H1 (cell line): ENCODE data around the gene GLIPR2.
"Not testable (repeated sequence)": the region's sequence is repeated elsewhere in the genome, so short reads cannot be mapped to it uniquely, and the experiment has no call there.

Source experiments
- NRF1 ChIP-seq: IDR thresholded peaks from 2 replicates; pipeline ENCODE4 v1.6.1; 2011; ENCODE audit warnings: mild to moderate bottlenecking, low read depth, low read length, improper control_type of control experiment
- POLR2A ChIP-seq, 2 experiments: IDR thresholded peaks; 1 replicate in 1 of 2; 2 replicates in 1 of 2; pipeline ENCODE4 v1.6.1; 2011; ENCODE audit warnings: low read depth in 2 of 2, low read length in 2 of 2, mild to moderate bottlenecking in 2 of 2; ENCODE audit errors: control extremely low read depth in 1 of 2
- POLR2AphosphoS5 ChIP-seq: IDR thresholded peaks from 2 replicates; pipeline ENCODE4 v1.6.1; 2011; ENCODE audit warnings: low read depth, low read length
- RNF2 ChIP-seq: fragments of 200-900, 300-1000 bp; sonication (generic); IDR thresholded peaks from 2 replicates; pipeline ENCODE4 v1.7.1; 2016; ENCODE audit warnings: borderline replicate concordance, low read depth, mild to moderate bottlenecking, antibody characterized with exemption, low read length; ENCODE audit not compliant: poor library complexity, severe bottlenecking; ENCODE audit errors: missing control alignments
- TAF1 ChIP-seq: IDR thresholded peaks from 2 replicates; pipeline ENCODE4 v1.6.1; 2011; ENCODE audit warnings: mild to moderate bottlenecking, low read depth, low read length
- TF ChIP-seq, protein P1 (sequence below), 3 experiments: IDR thresholded peaks; 1 replicate in 2 of 3; 2 replicates in 1 of 3; pipeline versions ENCODE4 v1.5.1 to v1.6.1; 2011; ENCODE audit warnings: low read length in 3 of 3, mild to moderate bottlenecking in 3 of 3, inconsistent platforms in 2 of 3, low read depth in 1 of 3, moderate library complexity in 1 of 3; ENCODE audit not compliant: insufficient read depth in 1 of 3; ENCODE audit errors: control extremely low read depth in 1 of 3

DNA sequence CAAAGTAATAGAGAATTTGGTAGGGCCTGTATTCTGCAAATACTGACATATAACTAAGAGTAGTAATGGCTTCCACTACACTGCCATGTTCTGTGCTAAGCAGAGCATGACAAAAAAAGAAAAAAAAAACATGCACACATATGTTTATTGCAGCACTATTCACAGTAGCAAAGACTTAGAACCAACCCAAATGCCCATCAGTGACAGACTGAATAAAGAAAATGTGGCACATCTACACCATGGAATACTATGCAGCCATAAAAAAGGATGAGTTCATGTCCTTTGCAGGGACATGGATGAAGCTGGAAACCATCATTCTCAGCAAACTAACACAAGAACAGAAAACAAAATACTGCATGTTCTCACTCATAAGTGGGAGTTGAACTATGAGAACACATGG lies 49.5 kb upstream of the GLIPR2 start:
- not testable (repeated sequence) for TF ChIP-seq RNF2; POLR2AphosphoS5; NRF1; POLR2A (IDR thresholded peaks at IDR 0.05; ENCODE audit: control extremely low read depth in 1 of 2, low read depth in 2 of 2, low read length in 2 of 2); TAF1
- TF ChIP-seq, protein P1, sequence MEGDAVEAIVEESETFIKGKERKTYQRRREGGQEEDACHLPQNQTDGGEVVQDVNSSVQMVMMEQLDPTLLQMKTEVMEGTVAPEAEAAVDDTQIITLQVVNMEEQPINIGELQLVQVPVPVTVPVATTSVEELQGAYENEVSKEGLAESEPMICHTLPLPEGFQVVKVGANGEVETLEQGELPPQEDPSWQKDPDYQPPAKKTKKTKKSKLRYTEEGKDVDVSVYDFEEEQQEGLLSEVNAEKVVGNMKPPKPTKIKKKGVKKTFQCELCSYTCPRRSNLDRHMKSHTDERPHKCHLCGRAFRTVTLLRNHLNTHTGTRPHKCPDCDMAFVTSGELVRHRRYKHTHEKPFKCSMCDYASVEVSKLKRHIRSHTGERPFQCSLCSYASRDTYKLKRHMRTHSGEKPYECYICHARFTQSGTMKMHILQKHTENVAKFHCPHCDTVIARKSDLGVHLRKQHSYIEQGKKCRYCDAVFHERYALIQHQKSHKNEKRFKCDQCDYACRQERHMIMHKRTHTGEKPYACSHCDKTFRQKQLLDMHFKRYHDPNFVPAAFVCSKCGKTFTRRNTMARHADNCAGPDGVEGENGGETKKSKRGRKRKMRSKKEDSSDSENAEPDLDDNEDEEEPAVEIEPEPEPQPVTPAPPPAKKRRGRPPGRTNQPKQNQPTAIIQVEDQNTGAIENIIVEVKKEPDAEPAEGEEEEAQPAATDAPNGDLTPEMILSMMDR (IDR thresholded peaks at IDR 0.05; ENCODE audit: control extremely low read depth in 1 of 3, insufficient read depth in 1 of 3, low read depth in 1 of 3, low read length in 3 of 3) = not testable (repeated sequence)
